CD1c-positive myeloid dendritic cell (primary cell): ENCODE results near the gene IPO4.
"Not testable (repeated sequence)": the region's sequence is repeated elsewhere in the genome, so short reads cannot be mapped to it uniquely, and the experiment has no call there.

Source experiments
- DNase-seq: peaks from one replicate; pipeline ENCODE4 v3.0.0-alpha.2; 2016; ENCODE audit errors: extremely low spot score

Gene IPO4, protein sequence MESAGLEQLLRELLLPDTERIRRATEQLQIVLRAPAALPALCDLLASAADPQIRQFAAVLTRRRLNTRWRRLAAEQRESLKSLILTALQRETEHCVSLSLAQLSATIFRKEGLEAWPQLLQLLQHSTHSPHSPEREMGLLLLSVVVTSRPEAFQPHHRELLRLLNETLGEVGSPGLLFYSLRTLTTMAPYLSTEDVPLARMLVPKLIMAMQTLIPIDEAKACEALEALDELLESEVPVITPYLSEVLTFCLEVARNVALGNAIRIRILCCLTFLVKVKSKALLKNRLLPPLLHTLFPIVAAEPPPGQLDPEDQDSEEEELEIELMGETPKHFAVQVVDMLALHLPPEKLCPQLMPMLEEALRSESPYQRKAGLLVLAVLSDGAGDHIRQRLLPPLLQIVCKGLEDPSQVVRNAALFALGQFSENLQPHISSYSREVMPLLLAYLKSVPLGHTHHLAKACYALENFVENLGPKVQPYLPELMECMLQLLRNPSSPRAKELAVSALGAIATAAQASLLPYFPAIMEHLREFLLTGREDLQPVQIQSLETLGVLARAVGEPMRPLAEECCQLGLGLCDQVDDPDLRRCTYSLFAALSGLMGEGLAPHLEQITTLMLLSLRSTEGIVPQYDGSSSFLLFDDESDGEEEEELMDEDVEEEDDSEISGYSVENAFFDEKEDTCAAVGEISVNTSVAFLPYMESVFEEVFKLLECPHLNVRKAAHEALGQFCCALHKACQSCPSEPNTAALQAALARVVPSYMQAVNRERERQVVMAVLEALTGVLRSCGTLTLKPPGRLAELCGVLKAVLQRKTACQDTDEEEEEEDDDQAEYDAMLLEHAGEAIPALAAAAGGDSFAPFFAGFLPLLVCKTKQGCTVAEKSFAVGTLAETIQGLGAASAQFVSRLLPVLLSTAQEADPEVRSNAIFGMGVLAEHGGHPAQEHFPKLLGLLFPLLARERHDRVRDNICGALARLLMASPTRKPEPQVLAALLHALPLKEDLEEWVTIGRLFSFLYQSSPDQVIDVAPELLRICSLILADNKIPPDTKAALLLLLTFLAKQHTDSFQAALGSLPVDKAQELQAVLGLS

DNA sequence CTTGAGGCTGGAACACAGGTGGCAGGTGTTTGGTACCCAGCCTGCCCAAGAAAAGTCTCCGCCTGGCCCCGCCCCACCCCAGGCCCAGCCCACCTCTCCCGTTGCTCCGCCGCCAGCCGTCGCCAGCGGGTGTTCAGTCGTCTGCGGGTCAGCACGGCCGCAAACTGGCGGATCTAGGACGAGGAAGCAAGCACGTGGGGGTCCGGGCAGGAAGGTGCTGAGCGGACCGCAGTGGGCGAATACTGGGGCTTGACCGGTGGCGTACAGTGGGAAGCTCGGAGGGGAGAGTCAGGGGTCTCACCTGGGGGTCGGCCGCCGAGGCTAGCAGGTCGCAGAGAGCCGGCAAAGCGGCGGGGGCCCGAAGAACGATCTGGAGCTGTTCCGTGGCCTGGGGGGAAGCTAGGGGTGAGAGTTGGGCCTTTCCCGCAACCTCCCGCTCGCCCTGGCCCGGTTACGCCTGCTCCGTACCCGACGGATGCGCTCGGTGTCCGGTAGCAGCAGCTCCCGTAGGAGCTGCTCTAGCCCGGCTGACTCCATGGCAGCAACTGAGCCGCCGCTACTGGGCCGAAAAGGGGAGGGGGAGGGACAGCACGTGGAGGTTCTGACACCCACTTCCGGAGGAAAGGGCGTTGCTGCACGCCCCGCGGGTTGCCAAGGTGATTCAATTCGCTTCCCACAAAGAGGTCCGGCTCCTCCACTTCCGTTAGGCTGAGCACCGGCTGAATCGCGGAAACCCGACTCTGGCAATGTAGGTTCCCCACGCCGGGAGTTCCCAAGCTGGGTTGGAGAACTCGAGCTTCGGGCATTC lies at the start of gene IPO4:
Gene IPO4 (minus strand): TSS at position 566 of the 808 bp plus-strand sequence. CDS start 29 bp downstream, at position 537.
- peak; percentile 98 for DNase-seq

- DNase-seq = no peak
These were observed 49.5 kb upstream of the IPO4 start for GRCh38 chr14:24238123-24238522.

GRCh38 chr14:24237463-24237955 lies 48.9 kb upstream of the IPO4 start:
- DNase-seq = no peak

- no peak for DNase-seq
These were observed 48.3 kb upstream of the IPO4 start for GRCh38 chr14:24236689-24237462.

GRCh38 chr14:24235804-24236688 lies 47.4 kb upstream of the IPO4 start:
- no peak for DNase-seq

DNA sequence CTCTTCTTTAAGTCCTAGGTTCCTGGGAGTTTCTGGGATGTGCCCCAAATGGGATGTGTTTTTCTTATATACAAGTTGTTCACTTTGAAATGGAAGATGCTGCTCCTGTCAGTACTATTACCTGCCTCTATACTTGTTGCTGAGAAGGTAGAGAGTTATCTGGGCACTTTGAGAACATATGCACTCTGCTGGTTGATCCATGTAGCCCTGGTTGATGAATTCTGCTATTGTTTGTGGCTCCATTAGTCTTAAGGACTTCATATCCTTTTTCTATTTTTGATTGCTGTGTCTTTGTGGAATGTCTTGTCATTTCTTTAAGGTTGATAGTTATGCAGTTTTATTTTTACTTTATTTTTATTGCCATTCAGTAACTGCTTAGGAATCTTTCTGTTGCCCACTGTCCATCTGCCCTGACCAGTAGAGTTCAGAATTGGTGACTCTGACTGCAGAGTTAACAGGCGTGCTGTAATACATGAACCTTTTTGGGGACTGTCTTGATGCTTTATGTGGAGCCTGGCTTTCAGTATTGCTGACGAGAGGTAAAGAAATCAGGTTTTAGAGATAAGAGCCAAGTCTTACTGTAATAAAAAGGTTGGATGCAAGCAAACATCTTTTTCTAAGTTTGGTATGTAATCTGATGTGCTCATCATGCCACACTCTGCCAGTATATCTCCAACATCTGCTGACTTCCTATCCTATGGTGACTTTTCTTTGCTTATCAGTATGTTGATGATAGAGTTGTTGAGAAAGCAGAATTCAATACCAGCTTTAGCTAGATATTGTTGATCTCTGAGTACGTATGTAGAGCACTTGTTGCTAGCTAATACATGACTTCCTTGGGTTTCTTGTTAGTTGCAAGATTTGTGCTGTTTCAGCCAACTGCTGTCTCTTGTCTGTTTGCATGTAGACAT lies 45.7 kb upstream of the IPO4 start:
- DNase-seq = no peak

DNA sequence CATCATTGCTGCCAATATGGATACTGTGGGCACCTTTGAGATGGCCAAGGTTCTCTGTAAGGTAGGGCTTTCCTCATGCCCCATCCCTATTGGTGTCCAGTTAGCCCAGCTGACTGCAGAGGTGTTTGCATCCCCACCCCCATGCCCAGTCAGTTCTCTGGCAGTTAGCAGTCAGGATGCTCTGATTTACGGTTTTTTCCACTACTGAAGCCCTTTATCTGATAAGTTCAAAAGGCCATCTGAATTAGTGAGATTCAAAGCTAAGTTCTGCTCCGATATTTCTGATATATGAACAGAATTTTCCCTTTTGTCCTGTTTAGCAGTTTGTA lies 44.9 kb upstream of the IPO4 start:
- DNase-seq = no peak

- DNase-seq = no peak
These were observed 44.3 kb upstream of the IPO4 start, which contains the start of gene GMPR2 for GRCh38 chr14:24232645-24233537. GMPR2 (plus strand) TSS chr14:24232929; CDS start chr14:24233254, 325 bp downstream.

GRCh38 chr14:24232121-24232644 lies 43.6 kb upstream of the IPO4 start, which contains the start of gene NEDD8:
NEDD8 (minus strand) TSS chr14:24232367; CDS start chr14:24232267, 100 bp downstream.
- peak; percentile 97 for DNase-seq

GRCh38 chr14:24231263-24232120 lies 42.9 kb upstream of the IPO4 start:
- no peak for DNase-seq

GRCh38 chr14:24228902-24229301 lies 40.3 kb upstream of the IPO4 start:
- DNase-seq = no peak

GRCh38 chr14:24226473-24226872 lies 37.9 kb upstream of the IPO4 start:
- no peak for DNase-seq

DNA sequence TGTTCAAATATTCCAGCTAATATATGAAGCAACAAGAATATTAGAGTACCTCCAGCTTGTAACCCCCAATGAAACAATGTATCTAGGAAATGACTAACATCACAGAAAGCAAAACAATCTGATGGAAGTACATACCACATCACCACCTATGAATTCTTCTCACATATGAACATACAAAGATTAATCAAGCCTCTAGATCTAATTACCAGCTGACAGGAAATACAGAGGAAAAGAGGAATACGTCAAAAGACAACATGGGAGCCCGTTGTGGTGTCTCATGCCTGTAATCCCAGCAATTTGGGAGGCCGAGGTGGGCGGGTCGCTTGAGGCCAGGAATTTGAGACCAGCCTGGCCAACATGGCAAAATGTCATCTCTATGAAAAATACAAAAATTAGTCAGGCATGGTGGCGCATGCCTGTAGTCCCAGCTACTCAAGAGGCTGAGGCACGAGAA lies 36.0 kb upstream of the IPO4 start:
- DNase-seq = no peak

DNA sequence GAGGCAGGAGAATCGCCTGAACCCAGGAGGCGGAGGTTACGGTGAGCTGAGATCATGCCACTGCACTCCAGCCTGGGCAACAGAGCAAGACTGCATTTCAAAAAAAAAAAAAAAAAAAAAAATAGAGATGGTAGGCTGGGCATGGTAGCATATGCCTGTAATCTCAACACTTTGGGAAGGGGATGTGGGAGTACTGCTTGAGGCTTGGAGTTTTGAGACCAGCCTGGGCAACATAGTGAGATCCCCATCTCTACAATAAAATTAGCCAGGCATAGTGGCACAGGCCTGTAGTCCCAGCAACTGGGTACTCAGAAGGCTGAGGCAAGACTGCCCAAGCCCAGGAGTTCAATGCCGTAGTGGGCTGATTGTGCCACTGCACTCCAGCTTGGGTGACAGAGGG lies 34.4 kb upstream of the IPO4 start:
- DNase-seq = not testable (repeated sequence)

GRCh38 chr14:24219521-24219920 lies 30.9 kb upstream of the IPO4 start:
- DNase-seq = no peak

- no peak for DNase-seq
These were observed 30.5 kb upstream of the IPO4 start for GRCh38 chr14:24219080-24219479.
